ENCODE data around the gene FNTB. TPM values are rescaled to one million over a fixed set of nuclear protein-coding genes. Genes with fewer than 3 reads are reported as not detected.

Gene FNTB
- total RNA-seq, 1 experiment from 2014 or later, result 26.7 TPM

GRCh38 chr14:65052832-65053231, 66.1 kb downstream of the FNTB start:
- TF ChIP-seq REST (IDR thresholded peaks at IDR 0.05; ENCODE audit: low read depth), result no peak
- no peak for TF ChIP-seq TCF7L2 (IDR thresholded peaks at IDR 0.05; ENCODE audit: borderline replicate concordance, extremely low read depth, insufficient read depth, insufficient read length)
- TF ChIP-seq JUND (IDR thresholded peaks at IDR 0.05), result no peak
- no peak for TF ChIP-seq EGR1 (IDR thresholded peaks at IDR 0.05; ENCODE audit: low read depth)
- no peak for TF ChIP-seq SRF (IDR thresholded peaks at IDR 0.05; ENCODE audit: low read depth)
- TF ChIP-seq ZFX (IDR thresholded peaks at IDR 0.05), result no peak
- no peak for TF ChIP-seq SP1 (IDR thresholded peaks at IDR 0.05; ENCODE audit: low read depth)
- TF ChIP-seq POLR2A (IDR thresholded peaks at IDR 0.05; ENCODE audit: borderline replicate concordance, extremely low read depth, insufficient read depth, insufficient read length), result no peak
- no peak for TF ChIP-seq ZNF274 (IDR thresholded peaks at IDR 0.05; ENCODE audit: low read depth, low read length)
- no peak for TF ChIP-seq POLR2AphosphoS5 (IDR thresholded peaks at IDR 0.05; ENCODE audit: low read depth, low read length)
- TF ChIP-seq CBX3 (IDR thresholded peaks at IDR 0.05; ENCODE audit: low read depth), result no peak
- TF ChIP-seq FOSL1 (IDR thresholded peaks at IDR 0.05; ENCODE audit: low read depth), result no peak
- H3K9ac ChIP-seq (ENCODE audit: low read length), result no peak overlapping the region
- H4K20me1 ChIP-seq (ENCODE audit: insufficient read depth), result no peaks in the 10 kb centered on the region
- ChIA-PET RAD21 (ENCODE audit: low non-redundant PET in 1 of 2, low total read pairs in 2 of 2, uncharacterized antibody in 2 of 2, unreplicated experiment in 2 of 2) (no interaction called here), CTCF (no interaction called here), POLR2A (no interaction called here)
- no peak for DNase-seq (ENCODE audit: low read depth, low spot score)
- no peak overlapping the region for H3K27ac ChIP-seq (ENCODE audit: low read depth, low read length)
- no peak overlapping the region for H2AFZ ChIP-seq (ENCODE audit: low read depth, low read length, poor library complexity, severe bottlenecking)
- no peaks in the 10 kb centered on the region for H3K27me3 ChIP-seq (ENCODE audit: insufficient read depth, low read length)
- no peak overlapping the region for H3K4me3 ChIP-seq (replicated peaks in 1 of 2; ENCODE audit: low read depth in 1 of 2, low read length in 2 of 2)
- no peak for ATAC-seq
- H3K4me2 ChIP-seq (ENCODE audit: low read length), result no peak overlapping the region
- H3K9me3 ChIP-seq (ENCODE audit: control insufficient read depth in 1 of 2, insufficient read depth in 1 of 2, low read depth in 1 of 2, low read length in 2 of 2), result no peaks in the 10 kb centered on the region
- BruUV-seq (replicated peaks), result no TSS peak
- no peaks in the 10 kb centered on the region for H3K9me2 ChIP-seq (ENCODE audit: insufficient read depth)
- peaks cover 6 to 11% of the 10 kb centered on the region in 2 experiments for H3K4me1 ChIP-seq (ENCODE audit: control insufficient read depth in 1 of 2, insufficient read depth in 2 of 2, low read length in 2 of 2)
- no peaks in the 10 kb centered on the region for H3K79me2 ChIP-seq (ENCODE audit: insufficient read depth, low read length)
- intact Hi-C loops (cut with micrococcal nuclease), result no loop called here
- H3K36me3 ChIP-seq (ENCODE audit: control insufficient read depth in 1 of 2, insufficient read depth in 2 of 2, low read length in 2 of 2), result 0 out of 4 replicates have a peak, but pooled peaks cover 5% of the 10 kb centered on the region in 2 experiments
